AG04450 (cell line): ENCODE results near the gene RAX2. TPM values are rescaled to one million over a fixed set of nuclear protein-coding genes. Genes with fewer than 3 reads are reported as not detected.
A peak's percentile ranks its signal among the peaks of the same experiment; 100 is the strongest.

Source experiments
- CTCF ChIA-PET: fragments of 300-600, 350-600 bp; formaldehyde crosslinking; extraction: SDS; loops from one replicate; lab custom pipeline; 2022; ENCODE audit warnings: antibody characterized with exemption, inconsistent platforms; lab: Charles Lee
- POLR2A ChIA-PET: fragments of 350-600 bp; formaldehyde crosslinking; extraction: SDS; loops from one replicate; lab custom pipeline; 2021; ENCODE audit warnings: antibody characterized with exemption, inconsistent platforms; lab: Yijun Ruan, JAX
- DNase-seq: peaks from one replicate; pipeline ENCODE4 v3.0.0-alpha.2; 2011; ENCODE audit warnings: low read depth, low spot score
- H3K27ac ChIP-seq: one replicate; pipeline ENCODE4 v1.5.1; 2012; ENCODE audit warnings: low read depth, low read length, control low read depth
- H3K27me3 ChIP-seq: one replicate; pipeline ENCODE4 v1.6.0; 2012; ENCODE audit warnings: low read length; ENCODE audit not compliant: control insufficient read depth, insufficient read depth
- H3K4me3 ChIP-seq: 2 replicates; pipeline ENCODE4 v1.5.1; 2011; ENCODE audit warnings: mild to moderate bottlenecking, low read depth, low read length, control low read depth
- H3K9me3 ChIP-seq: 2 replicates; pipeline ENCODE4 v1.5.1; 2012; ENCODE audit warnings: low read length; ENCODE audit not compliant: control insufficient read depth, insufficient read depth
- CTCF ChIP-seq: IDR thresholded peaks from 2 replicates; pipeline ENCODE4 v1.5.1; 2011; ENCODE audit warnings: low read depth, low read length, control low read depth, inconsistent platforms
- polyA plus RNA-seq: library from polyadenylated mRNA; depleted of rRNA; stranded (reverse); fragments of >200 nt; gene quantifications from 2 replicates; pipeline ENCODE4 v1.2.3, GENCODE V29; 2011

Gene RAX2
- polyA plus RNA-seq, 1 experiment, result not detected

DNA sequence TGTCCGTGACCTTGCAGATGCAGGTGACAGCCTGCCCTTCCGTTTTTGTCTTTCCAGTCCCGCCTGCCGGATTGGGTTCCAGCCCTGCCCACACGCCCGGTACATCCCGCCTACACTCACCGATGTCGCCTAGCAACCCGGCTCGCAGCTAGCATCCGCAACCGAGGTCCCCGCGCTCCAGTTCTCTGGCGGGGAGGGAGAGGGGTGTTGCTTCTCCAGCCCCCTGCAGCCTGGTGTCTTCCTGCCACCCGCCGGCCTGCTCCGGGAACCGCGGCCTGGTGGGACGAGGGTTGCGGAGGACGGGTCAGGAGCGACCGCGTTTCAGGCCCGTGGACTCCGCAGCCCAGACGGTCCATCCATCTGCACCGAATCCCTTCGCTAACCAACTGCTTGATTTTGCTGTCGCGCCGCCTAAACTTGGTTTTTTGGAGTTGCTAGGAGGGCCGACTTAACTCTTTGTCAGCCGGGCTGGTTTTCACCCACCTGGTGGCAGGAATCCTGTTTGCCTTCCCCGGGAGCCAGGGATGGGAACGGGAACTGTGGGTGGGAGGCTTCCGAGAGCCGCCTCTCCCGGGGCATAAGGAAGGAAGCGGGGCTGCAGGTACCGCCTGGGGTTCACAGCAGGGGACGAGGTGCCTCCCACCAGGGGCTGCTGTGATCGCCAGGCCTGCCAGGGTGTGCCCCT, 29.5 kb upstream of the RAX2 start:
- DNase-seq, result no peak
- POLR2A ChIA-PET, result no interaction called here
- Histone ChIP-seq H3K4me3 (peak overlapping the region; percentile 15), H3K9me3 (no peaks in the 10 kb centered on the region; the same call in none of the 2 replicates), H3K27me3 (peaks cover 35% of the 10 kb centered on the region), H3K27ac (no peak overlapping the region)
- TF ChIP-seq CTCF, result peak; percentile 49
- CTCF ChIA-PET, result no interaction called here

DNA sequence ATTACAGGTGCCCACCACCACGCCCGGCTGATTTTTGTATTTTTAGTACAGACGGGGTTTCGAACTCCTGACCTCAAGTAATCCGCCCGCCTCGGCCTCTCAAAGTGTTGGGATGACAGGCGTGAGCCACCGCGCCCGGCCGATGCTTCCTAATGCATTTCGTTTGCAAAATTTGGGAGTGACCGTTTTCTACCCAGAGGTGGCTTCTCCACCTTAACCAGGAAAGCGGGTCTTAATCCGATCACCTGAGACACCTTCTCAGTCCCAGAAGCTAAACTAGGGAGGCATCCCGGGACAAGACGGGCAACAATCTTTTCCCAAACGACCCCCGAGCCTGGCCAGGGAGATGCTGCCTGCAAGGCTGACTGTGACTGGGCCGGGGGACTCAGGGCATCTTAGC, 29.0 kb upstream of the RAX2 start:
- Histone ChIP-seq H3K9me3 (no peaks in the 10 kb centered on the region; the same call in none of the 2 replicates), H3K27me3 (peaks cover 35% of the 10 kb centered on the region), H3K4me3 (no peak overlapping the region; the same call in 1 of the 2 replicates), H3K27ac (no peak overlapping the region)
- no peak for DNase-seq
- ChIA-PET POLR2A (no interaction called here), CTCF (no interaction called here)
- no peak for TF ChIP-seq CTCF

DNA sequence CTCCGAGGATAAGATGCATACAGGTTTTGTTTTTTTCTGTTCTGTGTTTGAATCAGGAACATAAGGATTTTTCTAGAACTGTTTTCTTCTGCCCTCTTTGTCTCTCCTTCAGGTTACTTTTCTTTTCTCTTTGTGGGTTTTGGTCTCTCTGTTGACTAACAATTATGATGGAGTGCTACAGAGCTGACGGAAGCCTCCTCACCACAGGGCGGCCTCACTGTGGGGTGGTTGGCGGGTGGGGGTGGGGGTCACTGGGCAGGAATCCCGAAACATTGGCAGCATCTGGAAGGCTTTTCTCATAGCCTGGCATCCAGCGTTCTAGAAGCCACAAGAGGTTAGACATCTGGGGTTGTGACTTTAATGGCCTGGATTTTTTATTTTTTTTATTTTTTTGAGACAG, 26.1 kb upstream of the RAX2 start:
- TF ChIP-seq CTCF, result no peak
- Histone ChIP-seq H3K27ac (no peak overlapping the region), H3K4me3 (no peak overlapping the region), H3K9me3 (no peaks in the 10 kb centered on the region; the same call in none of the 2 replicates), H3K27me3 (peaks cover 34% of the 10 kb centered on the region)
- no peak for DNase-seq
- ChIA-PET POLR2A (no interaction called here), CTCF (no interaction called here)

GRCh38 chr19:3796358-3796757, 24.3 kb upstream of the RAX2 start:
- no peak overlapping the region for H3K4me3 ChIP-seq
- no peak overlapping the region for H3K27ac ChIP-seq
- CTCF ChIA-PET, result no interaction called here
- TF ChIP-seq CTCF, result no peak
- no peaks in the 10 kb centered on the region; the same call in none of the 2 replicates for H3K9me3 ChIP-seq
- DNase-seq, result no peak
- H3K27me3 ChIP-seq, result peaks cover 20% of the 10 kb centered on the region
- POLR2A ChIA-PET, result no interaction called here

DNA sequence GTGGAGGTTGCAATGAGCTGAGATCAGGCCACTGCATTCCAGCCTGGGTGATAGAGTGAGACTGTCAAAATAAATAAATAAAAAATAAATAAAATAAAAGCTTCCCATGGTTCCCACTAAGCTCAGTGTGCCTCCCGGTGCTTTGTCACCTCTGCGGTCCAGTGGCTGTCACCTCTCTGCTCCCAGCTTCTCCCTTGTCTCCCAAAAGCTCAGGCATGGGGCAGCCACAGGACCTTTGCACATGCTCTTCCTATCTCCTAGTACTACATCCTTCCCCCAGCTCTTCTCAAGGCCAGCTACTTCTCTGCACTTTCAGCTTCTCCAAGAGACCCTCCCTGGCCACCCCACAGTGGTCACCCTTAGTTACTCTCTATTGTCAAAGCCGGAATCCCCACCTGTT, 21.8 kb upstream of the RAX2 start:
- ChIA-PET POLR2A (no interaction called here), CTCF (no interaction called here)
- no peaks in the 10 kb centered on the region; the same call in none of the 2 replicates for H3K9me3 ChIP-seq
- H3K27ac ChIP-seq, result no peak overlapping the region
- no peak overlapping the region for H3K4me3 ChIP-seq
- TF ChIP-seq CTCF, result no peak
- DNase-seq, result no peak
- H3K27me3 ChIP-seq, result peaks cover 14% of the 10 kb centered on the region
